ENCODE results near the gene GPANK1. TPM values are rescaled to one million over a fixed set of nuclear protein-coding genes. Genes with fewer than 3 reads are reported as not detected.

The GPANK1 gene
- total RNA-seq, 1 experiment from 2014 or later: 32.2 TPM

DNA sequence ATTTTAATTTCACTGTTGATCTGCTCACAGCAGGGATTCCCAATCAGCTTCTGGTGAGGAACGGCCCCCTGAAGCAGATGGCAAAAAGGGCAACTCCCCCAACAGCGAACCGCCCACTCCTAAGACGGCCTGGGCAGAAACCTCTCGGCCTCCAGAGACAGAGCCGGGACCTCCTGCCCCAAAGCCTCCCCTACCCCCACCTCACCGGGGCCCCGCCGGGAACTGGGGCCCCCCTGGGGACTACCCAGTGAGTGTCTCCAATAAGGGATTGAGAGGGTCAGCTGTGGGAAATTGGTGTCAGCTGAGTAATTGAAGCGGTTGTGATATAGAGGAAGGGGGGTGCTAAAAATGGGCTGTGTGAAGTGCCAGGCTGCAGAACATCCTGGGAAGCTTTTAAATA is 37.8 kb downstream of the GPANK1 start:
- H3K4me1 Mint-ChIP-seq (ENCODE audit: low read depth, unreplicated experiment): peaks cover 17% of the 10 kb centered on the region
- peaks cover 100% of the 10 kb centered on the region for H3K36me3 Mint-ChIP-seq (ENCODE audit: insufficient read depth, unreplicated experiment)
- TF ChIP-seq, protein P1, sequence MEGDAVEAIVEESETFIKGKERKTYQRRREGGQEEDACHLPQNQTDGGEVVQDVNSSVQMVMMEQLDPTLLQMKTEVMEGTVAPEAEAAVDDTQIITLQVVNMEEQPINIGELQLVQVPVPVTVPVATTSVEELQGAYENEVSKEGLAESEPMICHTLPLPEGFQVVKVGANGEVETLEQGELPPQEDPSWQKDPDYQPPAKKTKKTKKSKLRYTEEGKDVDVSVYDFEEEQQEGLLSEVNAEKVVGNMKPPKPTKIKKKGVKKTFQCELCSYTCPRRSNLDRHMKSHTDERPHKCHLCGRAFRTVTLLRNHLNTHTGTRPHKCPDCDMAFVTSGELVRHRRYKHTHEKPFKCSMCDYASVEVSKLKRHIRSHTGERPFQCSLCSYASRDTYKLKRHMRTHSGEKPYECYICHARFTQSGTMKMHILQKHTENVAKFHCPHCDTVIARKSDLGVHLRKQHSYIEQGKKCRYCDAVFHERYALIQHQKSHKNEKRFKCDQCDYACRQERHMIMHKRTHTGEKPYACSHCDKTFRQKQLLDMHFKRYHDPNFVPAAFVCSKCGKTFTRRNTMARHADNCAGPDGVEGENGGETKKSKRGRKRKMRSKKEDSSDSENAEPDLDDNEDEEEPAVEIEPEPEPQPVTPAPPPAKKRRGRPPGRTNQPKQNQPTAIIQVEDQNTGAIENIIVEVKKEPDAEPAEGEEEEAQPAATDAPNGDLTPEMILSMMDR (IDR thresholded peaks at IDR 0.05; ENCODE audit: unreplicated experiment): no peak
- no peaks in the 10 kb centered on the region for H3K9me3 Mint-ChIP-seq (ENCODE audit: low read depth, unreplicated experiment)
- H3K4me3 Mint-ChIP-seq (ENCODE audit: low read depth, unreplicated experiment): no peak overlapping the region
- intact Hi-C loops (cut with micrococcal nuclease; ENCODE audit: unreplicated experiment): no loop called here
- no peak for DNase-seq
- CTCF ChIA-PET: interaction anchor here (0.7 to 1.2 kb wide), 2 partner anchors 25 to 112 kb away, joined by 3 read pairs; partner anchors contain the start of gene BAG6
- no TSS peak for BruUV-seq (replicated peaks)
- H3K27me3 Mint-ChIP-seq (ENCODE audit: unreplicated experiment): no peaks in the 10 kb centered on the region
- H3K27ac Mint-ChIP-seq (ENCODE audit: unreplicated experiment): peak overlapping the region; percentile 3

- CTCF ChIA-PET: interaction anchor here (0.6 to 1.5 kb wide), 2 partner anchors 15 to 31 kb away, joined by 3 to 6 read pairs; partner anchors contain the start of gene APOM
- TF ChIP-seq, protein P1 (IDR thresholded peaks at IDR 0.05; ENCODE audit: unreplicated experiment): no peak
- Mint-ChIP-seq H3K36me3 (ENCODE audit: insufficient read depth, unreplicated experiment) (peaks cover 94% of the 10 kb centered on the region), H3K4me3 (ENCODE audit: low read depth, unreplicated experiment) (no peak overlapping the region), H3K27ac (ENCODE audit: unreplicated experiment) (no peak overlapping the region), H3K27me3 (ENCODE audit: unreplicated experiment) (no peaks in the 10 kb centered on the region), H3K4me1 (ENCODE audit: low read depth, unreplicated experiment) (peaks cover 21% of the 10 kb centered on the region), H3K9me3 (ENCODE audit: low read depth, unreplicated experiment) (no peaks in the 10 kb centered on the region)
- no peak for DNase-seq
- intact Hi-C loops (cut with micrococcal nuclease; ENCODE audit: unreplicated experiment): no loop called here
- no TSS peak for BruUV-seq (replicated peaks)
These were observed 40.7 kb downstream of the GPANK1 start for GRCh38 chr6:31624070-31624469.

GRCh38 chr6:31622684-31623091 is 42.1 kb downstream of the GPANK1 start:
- DNase-seq: peak; percentile 51
- Mint-ChIP-seq H3K27me3 (ENCODE audit: unreplicated experiment) (no peaks in the 10 kb centered on the region), H3K9me3 (ENCODE audit: low read depth, unreplicated experiment) (no peaks in the 10 kb centered on the region), H3K4me1 (ENCODE audit: low read depth, unreplicated experiment) (peaks cover 18% of the 10 kb centered on the region), H3K27ac (ENCODE audit: unreplicated experiment) (peak overlapping the region; percentile 87), H3K4me3 (ENCODE audit: low read depth, unreplicated experiment) (peak overlapping the region; percentile 84), H3K36me3 (ENCODE audit: insufficient read depth, unreplicated experiment) (peaks cover 80% of the 10 kb centered on the region)
- CTCF ChIA-PET: interaction anchor here (0.6 to 2.9 kb wide), 6 partner anchors 13 to 163 kb away, joined by 3 to 15 read pairs (median 3); partner anchors contain the start of gene BAG6
- intact Hi-C loops (cut with micrococcal nuclease; ENCODE audit: unreplicated experiment): no loop called here
- BruUV-seq (replicated peaks): no TSS peak
- TF ChIP-seq, protein P1 (IDR thresholded peaks at IDR 0.05; ENCODE audit: unreplicated experiment): no peak

DNA sequence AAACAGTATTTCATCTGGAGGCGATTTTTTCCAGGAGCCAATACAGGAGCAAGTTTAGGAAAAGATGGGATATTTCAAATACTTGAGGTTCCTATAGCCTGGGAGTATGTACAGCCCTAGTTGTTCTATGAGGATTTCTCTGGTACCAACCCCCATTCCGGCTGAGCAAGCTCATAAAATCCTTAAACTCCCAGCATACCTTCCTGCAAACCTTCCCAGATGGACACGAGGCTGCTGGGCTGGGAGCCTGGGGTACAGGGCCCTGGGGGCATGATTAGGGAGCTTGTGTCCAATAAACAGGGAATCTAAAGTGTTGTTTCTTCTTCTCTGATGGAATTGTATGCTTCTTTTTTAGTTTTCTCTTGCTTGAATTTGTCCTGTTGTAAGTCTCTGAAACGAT is 42.8 kb downstream of the GPANK1 start:
- peak overlapping the region; percentile 87 for H3K27ac Mint-ChIP-seq (ENCODE audit: unreplicated experiment)
- intact Hi-C loops (cut with micrococcal nuclease; ENCODE audit: unreplicated experiment): no loop called here
- BruUV-seq (replicated peaks): no TSS peak
- CTCF ChIA-PET: interaction anchor here (0.8 to 2.9 kb wide), 5 partner anchors 12 to 117 kb away, joined by 3 to 15 read pairs (median 3); partner anchors contain the start of gene BAG6
- peak overlapping the region; percentile 84 for H3K4me3 Mint-ChIP-seq (ENCODE audit: low read depth, unreplicated experiment)
- peaks cover 1% of the 10 kb centered on the region for H3K27me3 Mint-ChIP-seq (ENCODE audit: unreplicated experiment)
- no peaks in the 10 kb centered on the region for H3K9me3 Mint-ChIP-seq (ENCODE audit: low read depth, unreplicated experiment)
- no peak for DNase-seq
- TF ChIP-seq, protein P1 (IDR thresholded peaks at IDR 0.05; ENCODE audit: unreplicated experiment): no peak
- peaks cover 73% of the 10 kb centered on the region for H3K36me3 Mint-ChIP-seq (ENCODE audit: insufficient read depth, unreplicated experiment)
- peaks cover 13% of the 10 kb centered on the region for H3K4me1 Mint-ChIP-seq (ENCODE audit: low read depth, unreplicated experiment)
